ENCODE measurements around the gene CDCA7L. TPM values are rescaled to one million over a fixed set of nuclear protein-coding genes. Genes with fewer than 3 reads are reported as not detected.
A peak's percentile ranks its signal among the peaks of the same experiment; 100 is the strongest.

Gene CDCA7L
- 30.0 and 35.1 TPM in 2 replicates for total RNA-seq

GRCh38 chr7:21945454-21946221 lies at the start of gene CDCA7L:
Gene CDCA7L, minus strand, starts transcription at chr7:21945899. Its CDS starts 95 bp downstream, at chr7:21945804.
- Histone ChIP-seq H3K27ac (ENCODE audit: low read depth, low read length) (peak within 1 kb of the TSS; percentile 75), H3K27me3 (ENCODE audit: insufficient read depth, low read length) (no peaks in the 10 kb centered on the region), H3K4me3 (ENCODE audit: insufficient read depth, low read length) (peak within 1 kb of the TSS; percentile 84), H2AFZ (ENCODE audit: low read length) (peak within 1 kb of the TSS; percentile 96), H3K4me1 (ENCODE audit: insufficient read depth, low read length) (peaks cover 18% of the 10 kb centered on the region), H3K79me2 (ENCODE audit: insufficient read depth, low read length) (peaks cover 22% of the 10 kb centered on the region), H4K20me1 (ENCODE audit: insufficient read depth, low read length) (no peaks in the 10 kb centered on the region), H3K4me2 (ENCODE audit: insufficient read depth, low read length) (peak within 1 kb of the TSS; percentile 95), H3K9me3 (ENCODE audit: low read depth, low read length) (no peaks in the 10 kb centered on the region), H3K36me3 (ENCODE audit: insufficient read depth, low read length) (no peaks in the 10 kb centered on the region)
- peak; percentile 96 for DNase-seq (ENCODE audit: insufficient read length, low spot score, missing footprints)
- no peak for TF ChIP-seq CTCF (IDR thresholded peaks at IDR 0.05; ENCODE audit: extremely low read depth, low read depth, low read length)

- Histone ChIP-seq H3K36me3 (ENCODE audit: insufficient read depth, low read length) (no peaks in the 10 kb centered on the region), H2AFZ (ENCODE audit: low read length) (no peak overlapping the region), H3K79me2 (ENCODE audit: insufficient read depth, low read length) (no peaks in the 10 kb centered on the region), H3K4me2 (ENCODE audit: insufficient read depth, low read length) (no peak overlapping the region), H3K4me3 (ENCODE audit: insufficient read depth, low read length) (no peak overlapping the region), H3K27ac (ENCODE audit: low read depth, low read length) (no peak overlapping the region), H3K4me1 (ENCODE audit: insufficient read depth, low read length) (no peaks in the 10 kb centered on the region), H3K9me3 (ENCODE audit: low read depth, low read length) (no peaks in the 10 kb centered on the region), H4K20me1 (ENCODE audit: insufficient read depth, low read length) (no peaks in the 10 kb centered on the region), H3K27me3 (ENCODE audit: insufficient read depth, low read length) (peaks cover 3% of the 10 kb centered on the region)
- TF ChIP-seq CTCF (IDR thresholded peaks at IDR 0.05; ENCODE audit: extremely low read depth, low read depth, low read length): no peak
- DNase-seq (ENCODE audit: insufficient read length, low spot score, missing footprints): no peak
Measured at GRCh38 chr7:21986096-21986495, 40.4 kb upstream of the CDCA7L start.

GRCh38 chr7:21984042-21984441 lies 38.3 kb upstream of the CDCA7L start:
- H3K36me3 ChIP-seq (ENCODE audit: insufficient read depth, low read length): no peaks in the 10 kb centered on the region
- peaks cover 3% of the 10 kb centered on the region for H3K27me3 ChIP-seq (ENCODE audit: insufficient read depth, low read length)
- peak; percentile 9 for TF ChIP-seq CTCF (IDR thresholded peaks at IDR 0.05; ENCODE audit: extremely low read depth, low read depth, low read length)

GRCh38 chr7:21983056-21983455 lies 37.4 kb upstream of the CDCA7L start:
- Histone ChIP-seq H3K79me2 (ENCODE audit: insufficient read depth, low read length) (no peaks in the 10 kb centered on the region), H2AFZ (ENCODE audit: low read length) (no peak overlapping the region), H3K27me3 (ENCODE audit: insufficient read depth, low read length) (no peaks in the 10 kb centered on the region), H3K36me3 (ENCODE audit: insufficient read depth, low read length) (no peaks in the 10 kb centered on the region), H3K4me3 (ENCODE audit: insufficient read depth, low read length) (no peak overlapping the region), H4K20me1 (ENCODE audit: insufficient read depth, low read length) (no peaks in the 10 kb centered on the region), H3K4me2 (ENCODE audit: insufficient read depth, low read length) (no peak overlapping the region), H3K4me1 (ENCODE audit: insufficient read depth, low read length) (no peaks in the 10 kb centered on the region), H3K9me3 (ENCODE audit: low read depth, low read length) (no peaks in the 10 kb centered on the region), H3K27ac (ENCODE audit: low read depth, low read length) (no peak overlapping the region)
- no peak for DNase-seq (ENCODE audit: insufficient read length, low spot score, missing footprints)
- no peak for TF ChIP-seq CTCF (IDR thresholded peaks at IDR 0.05; ENCODE audit: extremely low read depth, low read depth, low read length)

More at GRCh38 chr7:21984042-21984441, 38.3 kb upstream of the CDCA7L start:
- no peak for DNase-seq (ENCODE audit: insufficient read length, low spot score, missing footprints)
- H3K27ac ChIP-seq (ENCODE audit: low read depth, low read length): no peak overlapping the region
- H3K4me3 ChIP-seq (ENCODE audit: insufficient read depth, low read length): no peak overlapping the region
- H4K20me1 ChIP-seq (ENCODE audit: insufficient read depth, low read length): no peaks in the 10 kb centered on the region
- no peak overlapping the region for H3K4me2 ChIP-seq (ENCODE audit: insufficient read depth, low read length)
- no peak overlapping the region for H2AFZ ChIP-seq (ENCODE audit: low read length)
- no peaks in the 10 kb centered on the region for H3K79me2 ChIP-seq (ENCODE audit: insufficient read depth, low read length)
- no peaks in the 10 kb centered on the region for H3K4me1 ChIP-seq (ENCODE audit: insufficient read depth, low read length)
- no peaks in the 10 kb centered on the region for H3K9me3 ChIP-seq (ENCODE audit: low read depth, low read length)

Data from osteoblast (primary cell).